GM12878 (cell line): ENCODE data around the gene CCNT2. TPM values are rescaled to one million over a fixed set of nuclear protein-coding genes. Genes with fewer than 3 reads are reported as not detected.

Source experiments
- ATAC-seq: fragments of 200-7000 bp; cut with Tn5 transposase; 3 replicates; pipeline ENCODE4 v1.9.1; 2020; ENCODE audit warnings: mild to moderate bottlenecking, moderate library complexity
- BruUV-seq: library from RNA; stranded (reverse); fragments of 400-500 nt; replicated peaks from 2 replicates; lab custom pipeline; 2021; lab: Mats Ljungman, UMichigan
- CTCF ChIA-PET: fragments of 300-600 bp; sonication (Branson Sonifier 250); formaldehyde crosslinking; extraction: SDS; loops from one replicate; lab custom pipeline; 2021; ENCODE audit warnings: inconsistent platforms; lab: Yijun Ruan, JAX
- POLR2A ChIA-PET: fragments of 350-600 bp; formaldehyde crosslinking; extraction: SDS; loops from one replicate; lab custom pipeline; 2021; ENCODE audit warnings: inconsistent platforms; lab: Charles Lee
- RAD21 ChIA-PET: fragments of 300-600 bp; sonication (Branson Sonifier 250); formaldehyde crosslinking; loops from one replicate; lab custom pipeline; 2023; ENCODE audit warnings: antibody characterized with exemption; ENCODE audit not compliant: unreplicated experiment; lab: Charles Lee
- SMC1A ChIA-PET: fragments of 300-600 bp; sonication (Branson Sonifier 250); formaldehyde crosslinking; loops from one replicate; lab custom pipeline; 2023; ENCODE audit not compliant: unreplicated experiment, uncharacterized antibody; lab: Charles Lee
- DNase-seq: peaks from one replicate; pipeline ENCODE4 v3.0.0-alpha.2; 2011; ENCODE audit warnings: low read depth, low spot score
- FAIRE-seq: peaks from 3 replicates; lab custom pipeline; 2011; peaks lifted over from hg19 to GRCh38; lab: Jason Lieb, UNC
- H2AFZ ChIP-seq: 2 replicates; pipeline ENCODE4 v1.6.0; 2011; ENCODE audit warnings: low read depth, low read length, control low read depth; ENCODE audit not compliant: control insufficient read depth
- H3K27ac ChIP-seq: 2 replicates; pipeline ENCODE4 v1.5.1; 2011; ENCODE audit warnings: control low read depth; ENCODE audit not compliant: control insufficient read depth, insufficient read depth
- H3K27me3 ChIP-seq, 2 experiments: replicated peaks in 1 of 2; 2 replicates each; pipeline versions ENCODE4 v1.6.0 to v1.6.1; 2011; ENCODE audit warnings: low read length in 1 of 2; ENCODE audit not compliant: control insufficient read depth in 2 of 2, insufficient read depth in 2 of 2
- H3K36me3 ChIP-seq, 2 experiments: 2 replicates each; pipeline ENCODE4 v1.5.1; 2011; ENCODE audit warnings: low read length in 1 of 2; ENCODE audit not compliant: control insufficient read depth in 2 of 2, insufficient read depth in 2 of 2
- H3K4me1 ChIP-seq: 2 replicates; pipeline ENCODE4 v1.6.1; 2011; ENCODE audit warnings: mild to moderate bottlenecking, low read length, moderate library complexity, mixed read lengths; ENCODE audit not compliant: control insufficient read depth, insufficient read depth
- H3K4me2 ChIP-seq: 2 replicates; pipeline ENCODE4 v1.6.0; 2011; ENCODE audit warnings: control low read depth; ENCODE audit not compliant: control insufficient read depth, insufficient read depth
- H3K4me3 ChIP-seq: fragments of 200-600 bp; sonication (generic); 2 replicates; pipeline ENCODE4 v1.5.1; 2016
- H3K79me2 ChIP-seq: 2 replicates; pipeline ENCODE4 v1.6.0; 2011; ENCODE audit warnings: low read length; ENCODE audit not compliant: control insufficient read depth, insufficient read depth
- H3K9ac ChIP-seq: 2 replicates; pipeline ENCODE4 v1.8.0; 2011; ENCODE audit warnings: low read length, control low read depth, mixed read lengths; ENCODE audit not compliant: control insufficient read depth, insufficient read depth
- H3K9me3 ChIP-seq: replicated peaks from 3 replicates; pipeline ENCODE4 v1.5.1; 2011; ENCODE audit warnings: mild to moderate bottlenecking, low read length; ENCODE audit not compliant: control insufficient read depth, insufficient read depth
- H4K20me1 ChIP-seq: 2 replicates; pipeline ENCODE4 v1.6.0; 2011; ENCODE audit not compliant: control insufficient read depth, insufficient read depth
- CHD4 ChIP-seq: fragments of 200-600 bp; sonication (generic); IDR thresholded peaks from 2 replicates; pipeline ENCODE4 v1.6.1; 2016; ENCODE audit warnings: mild to moderate bottlenecking
- E2F4 ChIP-seq: IDR thresholded peaks from 2 replicates; pipeline ENCODE4 v1.6.1; 2012; ENCODE audit warnings: low read depth, low read length, improper control_type of control experiment
- GABPA ChIP-seq: IDR thresholded peaks from 2 replicates; pipeline ENCODE4 v1.6.1; 2014; ENCODE audit warnings: antibody characterized with exemption, low read depth, mild to moderate bottlenecking, inconsistent platforms
- NR2C1 ChIP-seq: fragments of 450-650 bp; IDR thresholded peaks from 2 replicates; pipeline ENCODE4 v1.6.1; 2017; ENCODE audit warnings: antibody characterized with exemption, mild to moderate bottlenecking, moderate library complexity
- NR2F1 ChIP-seq: fragments of 450-650 bp; conservative IDR thresholded peaks from 2 replicates; pipeline ENCODE4 v1.6.1; 2017; ENCODE audit warnings: mild to moderate bottlenecking
- POU2F2 ChIP-seq: IDR thresholded peaks from 3 replicates; pipeline ENCODE4 v1.6.1; 2011; ENCODE audit warnings: low read depth, mild to moderate bottlenecking, low read length, borderline replicate concordance
- RFX5 ChIP-seq: IDR thresholded peaks from 2 replicates; pipeline ENCODE4 v1.6.1; 2011; ENCODE audit warnings: low read depth, low read length, improper control_type of control experiment
- SMAD5 ChIP-seq: IDR thresholded peaks from 2 replicates; pipeline ENCODE4 v1.6.1; 2016; ENCODE audit warnings: antibody characterized with exemption, low read depth
- TCF12 ChIP-seq: IDR thresholded peaks from 2 replicates; pipeline ENCODE4 v1.6.1; 2011; ENCODE audit warnings: low read depth, mild to moderate bottlenecking, low read length
- ZNF592 ChIP-seq: fragments of 450-650 bp; IDR thresholded peaks from 2 replicates; pipeline ENCODE4 v1.6.1; 2017; ENCODE audit warnings: mild to moderate bottlenecking, moderate library complexity
- ZZZ3 ChIP-seq: IDR thresholded peaks from 2 replicates; pipeline ENCODE4 v1.6.1; 2011; ENCODE audit warnings: low read depth; ENCODE audit not compliant: control insufficient read depth, insufficient read length
- WGBS: methylation state at CpG from one replicate; pipeline ENCODE4 v1.1.6; 2016; ENCODE audit warnings: low lambda C conversion rate; ENCODE audit not compliant: insufficient replicate concordance, insufficient coverage; ENCODE audit errors: missing lambda C conversion rate; 5-methylcytosine and 5-hydroxymethylcytosine counted together
- in situ Hi-C: fragments of 300-500 bp; cut with MboI; formaldehyde crosslinking; loops from 9 replicates; pipeline ENCODE4 v1.14.3; 2018; ENCODE audit warnings: mixed read lengths
- intact Hi-C: fragments of 100-400 bp; cut with micrococcal nuclease; formaldehyde crosslinking; loops from one replicate; pipeline ENCODE4 v1.14.2; 2022; ENCODE audit not compliant: unreplicated experiment
- polyA plus RNA-seq, 11 experiments: library from polyadenylated mRNA; depleted of rRNA in 4 of 11; unstranded in 6 of 11; stranded (reverse) in 5 of 11; fragments of >200 nt; fragmentation: Nextera tagmentation in 4 of 11; fragmentation: Illumina TruSeq in 1 of 11; extraction: Ambion mirVana in 4 of 11; extraction: Trizol in 1 of 11; gene quantifications; 1 replicate in 1 of 11; 2 replicates in 10 of 11; pipeline versions ENCODE4 v1.2.1 to v1.2.3, GENCODE V29; 2011 to 2016; ENCODE audit warnings: inconsistent platforms in 2 of 11, missing spikeins in 2 of 11, low read depth in 1 of 11
- total RNA-seq, 4 experiments: library from RNA; depleted of rRNA in 3 of 4; stranded (reverse); fragments of >200 nt in 3 of 4; fragmentation: Illumina TruSeq in 1 of 4; extraction: Trizol in 1 of 4; gene quantifications; 2 replicates each; pipeline versions ENCODE4 v1.2.1 to v1.2.3, GENCODE V29; 2013 to 2021

The CCNT2 gene
- total and polyA plus RNA-seq, 10 of the 15 experiments (the other 5 are each of a cell fraction or from before 2014, with no cell fraction given), result 6.0 to 25.6 (median 20.0) TPM

GRCh38 chr2:134949981-134950708, 31.5 kb downstream of the CCNT2 start:
- in situ Hi-C loops (no loop called here), intact Hi-C loops (no loop called here)
- Histone ChIP-seq H2AFZ (no peak overlapping the region), H3K36me3 (peaks cover 19 to 24% of the 10 kb centered on the region in 2 experiments), H3K27ac (no peak overlapping the region), H3K4me2 (no peak overlapping the region), H3K4me3 (no peak overlapping the region), H3K4me1 (no peaks in the 10 kb centered on the region), H3K79me2 (no peaks in the 10 kb centered on the region), H3K9me3 (no peaks in the 10 kb centered on the region), H4K20me1 (no peaks in the 10 kb centered on the region), H3K27me3 (no peaks in the 10 kb centered on the region), H3K9ac (no peak overlapping the region)
- SMC1A ChIA-PET, result interaction anchor here (1.2 kb wide), 1 partner anchor 13 kb away, joined by 4 read pairs; no protein-coding TSS in a partner anchor
- BruUV-seq, result no TSS peak
- CTCF ChIA-PET, result interaction anchor here (0.6 to 1.2 kb wide), 3 partner anchors 38 to 1136 kb away, joined by 3 to 6 read pairs (median 3); no protein-coding TSS in a partner anchor
- DNase-seq, result no peak
- WGBS, result 76% methylated on average over 7 of the region's 7 CpGs
- TF ChIP-seq NR2C1, result 0 out of 2 replicates have a peak, but pooled peaks have one; percentile 22
- peak; percentile 83 for TF ChIP-seq NR2F1
- TF ChIP-seq RFX5, result no peak
- ATAC-seq, result no peak; the same call in 2 of the 3 replicates
- RAD21 ChIA-PET, result interaction anchor here (1.0 kb wide), 1 partner anchor 32 kb away, joined by 4 read pairs; no protein-coding TSS in a partner anchor
- FAIRE-seq, result no peak
- POLR2A ChIA-PET, result interaction anchor here (0.7 kb wide), 1 partner anchor 29 kb away, joined by 3 read pairs; no protein-coding TSS in a partner anchor

- no peaks in the 10 kb centered on the region for H3K27me3 ChIP-seq
- H3K79me2 ChIP-seq, result no peaks in the 10 kb centered on the region
- intact Hi-C loops (no loop called here), in situ Hi-C loops (no loop called here)
- H3K9ac ChIP-seq, result no peak overlapping the region
- H2AFZ ChIP-seq, result no peak overlapping the region
- DNase-seq, result no peak
- no peak for FAIRE-seq
- 84% methylated on average over 2 of the region's 2 CpGs for WGBS
- no peak overlapping the region for H3K27ac ChIP-seq
- H4K20me1 ChIP-seq, result no peaks in the 10 kb centered on the region
- BruUV-seq, result no TSS peak
- H3K4me2 ChIP-seq, result no peak overlapping the region
- H3K36me3 ChIP-seq, result peaks cover 19 to 26% of the 10 kb centered on the region in 2 experiments
- RAD21 ChIA-PET, result interaction anchor here (1.0 kb wide), 1 partner anchor 33 kb away, joined by 4 read pairs; no protein-coding TSS in a partner anchor
- no peaks in the 10 kb centered on the region for H3K4me1 ChIP-seq
- POLR2A ChIA-PET, result interaction anchor here (0.7 kb wide), 2 partner anchors 10 to 29 kb away, joined by 3 to 4 read pairs; no protein-coding TSS in a partner anchor
- ATAC-seq, result no peak
- CTCF ChIA-PET, result interaction anchor here (0.6 to 1.2 kb wide), 3 partner anchors 37 to 1135 kb away, joined by 3 to 6 read pairs (median 3); no protein-coding TSS in a partner anchor
- SMC1A ChIA-PET, result interaction anchor here (1.0 to 1.2 kb wide), 2 partner anchors 13 to 714 kb away, joined by 3 to 4 read pairs; no protein-coding TSS in a partner anchor
- H3K9me3 ChIP-seq, result no peaks in the 10 kb centered on the region
- H3K4me3 ChIP-seq, result no peak overlapping the region
- TF ChIP-seq NR2C1 (no peak), E2F4 (no peak), TCF12 (no peak), CHD4 (no peak), SMAD5 (no peak), POU2F2 (no peak), ZZZ3 (no peak), ZNF592 (no peak), GABPA (no peak)
Observed at GRCh38 chr2:134950886-134951285, 32.3 kb downstream of the CCNT2 start.
